GM12878 (cell line): ENCODE results near the gene CDCA5. TPM values are rescaled to one million over a fixed set of nuclear protein-coding genes. Genes with fewer than 3 reads are reported as not detected.
A peak's percentile ranks its signal among the peaks of the same experiment; 100 is the strongest.

Experiments used
- CBFB ChIP-seq: IDR thresholded peaks from 2 replicates; pipeline ENCODE4 v1.6.1; 2016; ENCODE audit warnings: antibody characterized with exemption, low read depth
- CBX3 ChIP-seq: fragments of 200-600 bp; sonication (generic); IDR thresholded peaks from 2 replicates; pipeline ENCODE4 v1.6.1; 2016; ENCODE audit warnings: low read depth, borderline replicate concordance
- CEBPB ChIP-seq, 2 experiments: fragments of 150-350 bp in 1 of 2; IDR thresholded peaks; 2 replicates each; pipeline ENCODE4 v1.6.1; 2012 to 2014; ENCODE audit warnings: low read depth in 2 of 2, low read length in 2 of 2, borderline replicate concordance in 1 of 2, inconsistent platforms in 1 of 2
- CREB1 ChIP-seq: IDR thresholded peaks from 2 replicates; pipeline ENCODE4 v1.6.1; 2012; ENCODE audit warnings: low read depth, mild to moderate bottlenecking, inconsistent platforms
- DPF2 ChIP-seq: fragments of 450-650 bp; IDR thresholded peaks from 2 replicates; pipeline ENCODE4 v1.6.1; 2017; ENCODE audit warnings: mild to moderate bottlenecking
- ESRRA ChIP-seq: IDR thresholded peaks from 2 replicates; pipeline ENCODE4 v1.6.1; 2012; ENCODE audit warnings: mild to moderate bottlenecking, low read length, improper control_type of control experiment
- FOXK2 ChIP-seq: fragments of 450-650 bp; IDR thresholded peaks from 2 replicates; pipeline ENCODE4 v1.6.1; 2017; ENCODE audit warnings: mild to moderate bottlenecking, moderate library complexity
- IRF3 ChIP-seq: fragments of 450-650 bp; IDR thresholded peaks from 2 replicates; pipeline ENCODE4 v1.6.1; 2014; ENCODE audit warnings: mild to moderate bottlenecking
- JUNB ChIP-seq: IDR thresholded peaks from 2 replicates; pipeline ENCODE4 v1.6.1; 2016; ENCODE audit warnings: antibody characterized with exemption, mild to moderate bottlenecking
- KAT2A ChIP-seq: conservative IDR thresholded peaks from 2 replicates; pipeline ENCODE4 v1.6.1; 2011; ENCODE audit warnings: low read depth, low read length; ENCODE audit not compliant: control insufficient read depth
- NFYA ChIP-seq: IDR thresholded peaks from 2 replicates; pipeline ENCODE4 v1.6.1; 2011; ENCODE audit warnings: low read depth, mild to moderate bottlenecking, low read length, improper control_type of control experiment, borderline replicate concordance
- NR2F1 ChIP-seq: fragments of 450-650 bp; conservative IDR thresholded peaks from 2 replicates; pipeline ENCODE4 v1.6.1; 2017; ENCODE audit warnings: mild to moderate bottlenecking
- NRF1 ChIP-seq: conservative IDR thresholded peaks from 2 replicates; pipeline ENCODE4 v1.6.1; 2011; ENCODE audit warnings: mild to moderate bottlenecking, low read depth, low read length, improper control_type of control experiment
- RBBP5 ChIP-seq: fragments of 200-600 bp; sonication (generic); conservative IDR thresholded peaks from 2 replicates; pipeline ENCODE4 v1.6.1; 2016
- SREBF2 ChIP-seq: IDR thresholded peaks from 2 replicates; pipeline ENCODE4 v1.6.1; 2012; ENCODE audit warnings: mild to moderate bottlenecking, low read length
- TCF12 ChIP-seq: IDR thresholded peaks from 2 replicates; pipeline ENCODE4 v1.6.1; 2011; ENCODE audit warnings: low read depth, mild to moderate bottlenecking, low read length
- USF1 ChIP-seq: IDR thresholded peaks from 2 replicates; pipeline ENCODE4 v1.6.1; 2011; ENCODE audit warnings: borderline replicate concordance, low read depth, mild to moderate bottlenecking, moderate library complexity, mixed read lengths, low read length; ENCODE audit not compliant: insufficient read depth; ENCODE audit errors: extremely low read length
- USF2 ChIP-seq: IDR thresholded peaks from 2 replicates; pipeline ENCODE4 v1.6.1; 2011; ENCODE audit warnings: low read depth, low read length, improper control_type of control experiment, borderline replicate concordance
- YBX1 ChIP-seq: fragments of 450-650 bp; IDR thresholded peaks from 2 replicates; pipeline ENCODE4 v1.6.1; 2016; ENCODE audit warnings: antibody characterized with exemption
- ZNF592 ChIP-seq: fragments of 450-650 bp; IDR thresholded peaks from 2 replicates; pipeline ENCODE4 v1.6.1; 2017; ENCODE audit warnings: mild to moderate bottlenecking, moderate library complexity
- ZNF622 ChIP-seq: fragments of 450-650 bp; IDR thresholded peaks from 2 replicates; pipeline ENCODE4 v1.6.1; 2017; ENCODE audit warnings: mild to moderate bottlenecking, inconsistent platforms
- ZNF687 ChIP-seq: fragments of 450-650 bp; IDR thresholded peaks from 2 replicates; pipeline ENCODE4 v1.6.1; 2017; ENCODE audit warnings: mild to moderate bottlenecking, moderate library complexity
- polyA plus RNA-seq, 11 experiments: library from polyadenylated mRNA; depleted of rRNA in 4 of 11; unstranded in 6 of 11; stranded (reverse) in 5 of 11; fragments of >200 nt; fragmentation: Nextera tagmentation in 4 of 11; fragmentation: Illumina TruSeq in 1 of 11; extraction: Ambion mirVana in 4 of 11; extraction: Trizol in 1 of 11; gene quantifications; 1 replicate in 1 of 11; 2 replicates in 10 of 11; pipeline versions ENCODE4 v1.2.1 to v1.2.3, GENCODE V29; 2011 to 2016; ENCODE audit warnings: inconsistent platforms in 2 of 11, missing spikeins in 2 of 11, low read depth in 1 of 11
- total RNA-seq, 4 experiments: library from RNA; depleted of rRNA in 3 of 4; stranded (reverse); fragments of >200 nt in 3 of 4; fragmentation: Illumina TruSeq in 1 of 4; extraction: Trizol in 1 of 4; gene quantifications; 2 replicates each; pipeline versions ENCODE4 v1.2.1 to v1.2.3, GENCODE V29; 2013 to 2021

The CDCA5 gene
- total and polyA plus RNA-seq, 10 of the 15 experiments (the other 5 are each of a cell fraction or from before 2014, with no cell fraction given) = 21.2 to 107 (median 64.9) TPM

GRCh38 chr11:65067446-65067845, 16.4 kb downstream of the CDCA5 start (continued):
- TF ChIP-seq ESRRA (no peak), ZNF622 (no peak), ZNF687 (peak; percentile 86), CEBPB (IDR thresholded peaks at IDR 0.05; ENCODE audit: borderline replicate concordance in 1 of 2, low read depth in 2 of 2, low read length in 2 of 2) (no peak), CREB1 (no peak), RBBP5 (no peak), FOXK2 (no peak), TCF12 (no peak), KAT2A (no peak), CBX3 (no peak), DPF2 (peak; percentile 30; the same call in 1 of the 2 replicates), JUNB (peak; percentile 80), CBFB (no peak), USF2 (no peak; the same call in 1 of the 2 replicates), YBX1 (no peak), NFYA (no peak), SREBF2 (no peak), NRF1 (no peak), NR2F1 (peak; percentile 53; the same call in 1 of the 2 replicates), IRF3 (no peak), USF1 (no peak), ZNF592 (no peak)
